GM19463 (cell line): Measurements from ENCODE around the gene NVL.
"Not testable (repeated sequence)": the region's sequence is repeated elsewhere in the genome, so short reads cannot be mapped to it uniquely, and the experiment has no call there.

Experiments used
- ATAC-seq: cut with Tn5 transposase; IDR thresholded peaks from one replicate; pipeline ENCODE4 v1.9.1; 2021; ENCODE audit warnings: mild to moderate bottlenecking, moderate library complexity; ENCODE audit not compliant: unreplicated experiment

The NVL gene

DNA sequence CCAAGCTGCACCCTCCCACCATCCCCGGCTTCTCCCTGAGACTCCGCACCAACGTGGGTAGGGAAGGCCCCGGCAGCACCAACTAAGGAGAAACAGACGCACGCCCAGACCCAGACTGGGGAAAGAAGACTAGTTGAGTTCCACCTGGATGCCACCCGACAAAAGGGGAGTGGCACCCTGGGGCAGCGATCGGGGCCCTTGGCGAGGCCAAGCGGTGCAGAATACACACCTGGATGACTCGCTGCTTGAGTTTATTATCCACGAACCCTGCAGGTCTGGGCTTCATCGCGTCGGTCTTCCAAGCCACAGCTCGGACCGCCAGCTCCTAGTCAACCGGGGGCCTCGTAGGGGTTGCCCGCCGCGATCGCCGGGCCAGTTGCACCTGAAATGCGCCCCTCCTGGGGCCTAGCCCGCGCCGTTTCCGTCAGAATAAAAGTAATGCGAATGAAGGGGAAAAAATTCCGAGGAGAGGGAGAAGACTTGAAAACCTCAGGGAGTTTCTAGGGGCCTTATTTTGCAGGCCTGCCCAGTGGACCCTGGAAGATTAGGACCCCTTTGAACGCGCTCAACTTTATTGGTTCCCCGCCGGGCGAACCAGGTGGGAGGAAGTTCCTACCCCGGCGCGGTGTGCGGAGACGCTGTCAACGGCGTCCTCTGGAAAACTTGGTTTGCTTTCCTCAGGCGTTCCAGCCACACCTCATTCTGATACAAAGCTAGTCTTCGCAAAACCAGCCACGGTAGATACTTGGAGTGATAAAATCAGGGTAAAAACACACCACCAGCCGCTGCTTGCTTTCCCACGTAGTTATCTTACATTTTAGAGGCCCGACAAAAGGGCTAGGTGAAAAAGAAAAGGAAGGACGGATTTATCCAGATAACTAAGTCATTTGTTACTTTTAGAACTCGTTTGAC lies at the start of gene NVL:
Gene NVL (minus strand): TSS at position 331 of the 912 bp plus-strand sequence. CDS start 45 bp downstream, at position 286.
- ATAC-seq, result peak; percentile 79

DNA sequence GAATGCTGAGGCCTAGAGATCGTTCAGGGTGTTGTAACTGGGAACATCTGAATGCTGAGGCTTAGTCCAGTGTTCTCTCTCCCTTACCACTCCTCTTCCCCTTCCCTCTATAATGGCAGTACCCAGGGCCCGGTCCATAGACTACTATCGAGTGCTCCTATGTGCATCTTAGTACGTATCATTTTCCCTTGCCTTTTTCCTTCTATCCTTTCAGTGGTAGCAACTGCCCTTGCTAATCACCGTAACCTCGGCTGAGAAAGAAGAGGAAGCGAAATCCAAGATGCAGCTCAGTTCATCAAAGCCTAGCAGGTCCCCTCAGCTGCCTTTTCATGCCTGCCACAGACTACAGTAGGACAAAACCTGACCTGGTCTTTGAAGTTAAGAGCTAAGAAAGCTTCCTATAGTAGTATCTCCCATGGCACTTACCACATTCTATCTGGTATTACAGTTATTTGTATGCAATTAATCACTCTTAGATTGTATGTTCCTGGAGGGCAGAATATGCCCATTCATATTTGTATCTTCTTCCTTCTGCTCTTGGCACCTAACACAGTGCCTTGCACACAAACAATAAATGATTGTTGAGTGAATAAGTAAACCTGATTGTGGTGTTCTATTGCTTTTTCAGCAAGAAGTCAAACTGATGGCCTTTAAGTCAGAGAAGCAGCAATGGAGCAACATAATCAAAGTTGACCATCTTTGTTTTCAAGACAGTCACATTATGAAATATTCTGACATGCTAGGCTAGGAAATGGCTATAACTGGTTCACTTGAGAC lies 49.1 kb upstream of the NVL start:
- ATAC-seq, result peak; percentile 38

DNA sequence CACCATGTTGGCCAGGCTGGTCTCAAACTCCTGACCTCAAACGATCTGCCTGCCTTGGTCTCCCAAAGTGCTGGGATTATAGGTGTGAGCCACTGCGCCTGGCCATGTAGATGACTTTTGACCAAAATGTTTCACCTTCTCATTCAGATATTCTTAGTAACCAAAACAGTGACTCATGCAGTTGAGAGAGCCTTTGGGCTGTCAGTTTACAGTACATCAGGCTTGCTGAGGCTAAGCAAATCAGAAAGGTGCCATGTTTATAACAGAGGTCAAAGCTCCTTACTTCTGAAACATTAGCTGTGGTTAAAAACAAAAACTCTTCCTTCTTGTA lies 47.7 kb upstream of the NVL start:
- peak; percentile 72 for ATAC-seq

DNA sequence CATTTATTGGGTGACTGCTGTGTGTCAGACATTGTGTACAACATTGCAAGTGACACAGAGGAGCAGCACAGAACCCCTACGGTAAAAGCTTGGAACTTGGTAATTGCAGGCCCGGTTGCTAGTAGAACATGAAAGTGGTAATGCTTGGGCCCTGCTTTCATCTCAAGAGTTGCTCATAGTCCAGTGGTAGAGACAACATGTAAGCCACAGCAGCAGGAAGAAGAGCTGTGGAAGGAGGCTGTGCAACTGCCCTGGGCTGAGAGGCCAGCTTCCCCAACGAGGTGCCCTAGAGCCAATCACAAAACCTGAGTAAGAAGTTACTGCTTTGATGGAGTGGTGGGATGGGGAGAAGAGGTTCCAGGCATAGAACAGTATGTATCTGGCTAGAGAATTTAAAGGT lies 45.1 kb upstream of the NVL start:
- no peak for ATAC-seq

DNA sequence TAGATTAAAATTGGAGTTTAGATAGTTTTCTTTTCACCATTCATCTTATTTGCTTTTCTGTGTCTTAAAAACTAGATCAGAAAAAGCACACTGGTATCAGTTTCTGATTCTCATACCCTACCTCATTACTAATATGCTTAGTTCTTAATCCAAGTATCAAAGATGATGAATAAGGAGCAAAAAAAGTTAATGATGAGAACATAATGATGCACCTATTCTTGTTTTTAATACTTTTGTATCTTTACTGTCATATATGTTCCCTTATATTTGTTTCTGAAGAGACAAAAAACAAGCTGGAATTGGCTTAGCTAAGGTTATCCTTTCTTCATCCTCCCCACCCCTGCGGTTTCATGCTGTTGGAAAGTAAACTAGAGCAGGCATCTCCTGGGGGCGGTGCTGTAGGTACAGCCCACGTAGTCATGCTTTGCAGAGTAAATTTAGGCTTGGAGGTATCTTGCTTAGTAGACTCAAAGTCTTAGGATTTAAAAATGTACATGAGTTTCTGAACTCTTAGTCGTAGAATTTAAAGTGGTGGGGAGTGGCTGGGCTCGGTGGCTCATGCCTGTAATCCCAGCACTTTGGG lies 43.1 kb upstream of the NVL start:
- ATAC-seq, result no peak

DNA sequence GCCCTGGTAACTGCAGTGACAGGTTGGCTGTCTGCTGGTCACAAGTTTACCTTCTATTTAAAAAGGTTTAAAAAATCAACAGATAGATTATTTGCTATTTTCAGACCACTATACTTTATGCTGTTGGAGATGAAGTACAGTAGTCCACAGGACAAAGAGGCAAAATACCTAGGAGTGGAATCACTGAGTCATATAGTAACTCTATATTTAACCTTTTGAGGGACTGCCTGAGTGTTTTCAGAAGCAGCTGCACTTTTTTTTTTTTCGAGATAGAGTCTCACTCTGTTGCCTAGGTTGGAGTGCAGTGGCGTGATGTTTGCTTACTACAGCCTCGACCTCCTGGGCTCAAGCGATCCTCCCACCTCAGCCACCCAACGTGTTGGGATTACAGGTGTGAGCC lies 38.4 kb upstream of the NVL start:
- peak; percentile 74 for ATAC-seq

DNA sequence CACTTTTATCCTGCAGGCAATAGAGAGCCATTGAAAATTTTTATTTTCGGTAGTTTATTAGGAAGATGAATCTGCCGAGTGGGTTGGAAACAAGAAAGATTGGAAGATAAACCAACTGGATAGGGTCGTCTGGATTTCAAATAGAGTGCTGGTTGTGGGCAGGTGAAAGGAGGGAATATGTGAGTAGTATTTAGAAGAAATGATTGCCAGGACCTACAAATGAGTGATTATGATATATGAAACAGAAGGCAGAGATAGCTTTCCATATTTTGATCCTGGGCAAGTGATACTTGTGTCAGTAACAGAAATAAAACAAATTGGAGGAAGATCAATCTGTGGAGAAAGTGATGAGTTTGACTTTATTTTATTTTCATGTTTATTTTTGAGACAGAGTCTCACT lies 29.2 kb upstream of the NVL start:
- no peak for ATAC-seq

DNA sequence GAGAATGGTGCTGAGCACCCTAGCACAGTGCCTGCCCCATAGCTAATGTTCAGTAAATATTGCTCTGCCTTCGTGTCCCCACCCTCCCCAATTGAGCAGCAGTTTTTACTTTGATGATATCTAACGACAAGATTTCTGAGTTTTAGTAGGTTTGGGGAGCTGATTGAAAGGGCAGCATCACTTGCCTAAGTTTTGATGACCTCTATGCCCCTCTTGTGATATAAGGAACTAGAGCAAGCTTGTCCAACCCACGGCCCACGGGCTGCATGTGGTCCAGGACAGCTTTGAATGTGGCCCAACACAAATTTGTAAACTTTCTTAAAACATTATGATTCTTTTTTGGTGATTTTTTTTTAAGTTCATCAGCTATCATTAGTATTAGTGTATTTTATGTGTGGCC lies 28.3 kb upstream of the NVL start:
- ATAC-seq, result no peak

DNA sequence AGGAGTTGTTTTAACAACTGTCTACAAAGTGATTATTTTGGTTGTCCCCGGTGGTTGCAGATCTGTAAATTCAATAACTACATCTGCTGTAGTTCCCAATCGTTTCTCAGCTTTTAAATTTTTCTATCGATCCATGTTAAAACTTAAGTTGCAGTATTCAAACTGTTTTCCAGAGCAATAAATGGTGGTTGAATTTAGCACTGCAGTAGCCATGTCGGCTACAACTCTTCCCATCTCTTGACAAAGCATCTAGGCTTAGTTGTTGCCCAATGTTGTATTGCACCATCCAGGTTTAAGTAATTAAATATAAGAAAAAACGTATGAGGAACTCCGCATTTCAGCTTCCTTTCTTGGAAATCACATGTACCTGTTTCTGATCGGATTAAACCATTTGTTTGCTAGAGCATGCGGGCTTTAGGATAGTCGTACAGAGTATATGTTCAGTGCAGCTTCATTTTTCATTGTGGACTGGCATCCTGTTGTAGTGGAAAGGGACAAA lies 27.7 kb upstream of the NVL start:
- ATAC-seq, result no peak

DNA sequence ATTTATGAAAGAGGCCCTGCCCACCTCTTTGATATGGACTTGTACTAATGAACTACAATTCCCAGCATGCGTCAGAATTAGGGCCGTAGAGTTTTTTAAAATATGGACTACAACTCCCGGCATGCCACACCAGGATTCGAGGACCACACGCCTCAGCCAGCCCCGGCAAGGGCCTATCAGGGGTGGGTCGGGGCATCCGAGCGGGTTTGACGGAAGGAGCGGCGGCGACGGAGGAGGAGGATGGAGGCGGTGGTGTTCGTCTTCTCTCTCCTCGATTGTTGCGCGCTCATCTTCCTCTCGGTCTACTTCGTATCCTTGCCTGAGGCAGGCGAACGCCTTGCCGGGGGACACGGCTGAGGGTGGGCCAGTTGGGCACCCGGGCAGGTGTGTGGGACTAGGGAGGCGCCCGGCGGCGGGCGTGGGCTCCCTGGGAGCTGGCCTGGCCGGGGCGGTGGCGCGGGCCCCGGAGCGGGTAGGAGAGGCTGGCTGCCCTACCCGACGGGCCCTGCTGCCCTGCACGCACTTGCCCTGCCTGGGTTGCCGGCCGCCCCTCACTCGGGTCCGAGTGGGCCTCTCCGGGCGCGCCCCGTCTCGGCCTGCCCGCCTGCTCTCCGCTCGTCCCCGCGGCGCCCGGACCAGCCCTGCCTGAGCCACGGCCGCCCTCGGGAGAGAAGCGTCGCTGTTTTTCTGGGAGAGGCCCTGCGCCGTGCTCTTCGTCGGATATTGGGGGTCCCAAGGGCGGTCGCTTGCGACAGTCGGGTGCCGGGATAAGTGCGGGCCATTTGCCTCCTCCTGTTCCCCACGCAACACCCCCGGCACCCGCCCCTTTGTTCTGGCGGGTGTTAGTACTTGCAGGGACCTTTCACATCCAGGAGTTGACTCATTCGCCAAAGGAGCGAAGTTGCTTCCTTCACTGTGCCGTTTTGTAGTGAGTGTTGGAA lies 27.0 kb upstream of the NVL start, which contains the start of gene CNIH4:
Gene CNIH4 (plus strand): TSS at position 195 of the 941 bp plus-strand sequence. CDS start 46 bp downstream, at position 241.
- peak; percentile 98 for ATAC-seq

DNA sequence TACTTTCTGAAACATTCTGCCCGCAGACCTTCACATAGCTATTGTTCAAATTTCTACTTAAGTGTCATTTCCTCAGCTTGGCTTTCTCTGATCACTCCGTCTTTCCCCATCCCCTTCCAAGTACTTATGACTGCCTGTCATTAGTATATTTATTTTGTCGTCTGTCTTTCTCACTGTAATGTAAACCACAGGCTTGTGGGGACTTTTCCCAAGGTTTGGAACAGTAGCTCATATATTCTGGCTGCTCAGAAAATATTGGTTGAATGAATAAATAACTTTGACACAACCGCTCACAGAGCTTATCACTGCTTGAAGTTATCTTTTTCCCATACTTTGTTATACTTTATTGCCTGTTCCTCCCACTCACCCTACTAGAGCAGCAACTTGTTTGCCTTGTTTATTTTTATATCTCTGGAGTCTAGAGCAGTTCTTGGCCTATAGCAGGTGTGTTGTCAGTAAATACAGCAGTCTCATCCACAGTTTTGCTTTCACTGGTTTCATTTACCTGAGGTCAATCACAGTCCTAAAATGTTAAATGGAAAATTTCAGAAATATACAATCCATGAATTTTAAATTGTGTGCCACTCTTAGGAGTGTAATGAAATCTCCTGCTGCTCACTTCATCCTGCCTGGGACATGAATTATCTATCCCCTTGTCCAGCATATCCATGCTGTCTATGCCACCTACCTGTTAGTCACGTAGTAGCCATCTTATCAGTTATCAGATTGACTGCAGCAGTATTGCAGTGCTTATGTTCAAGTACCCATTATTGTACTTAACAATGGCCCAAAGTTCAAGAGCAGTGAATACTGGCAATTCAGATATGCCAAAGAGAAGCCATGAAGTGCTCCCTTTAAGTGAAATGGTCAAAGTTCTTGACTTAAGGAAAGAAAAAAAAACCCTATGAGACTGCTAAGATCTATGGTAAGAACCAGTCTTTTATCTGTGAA lies 24.3 kb upstream of the NVL start:
- no peak for ATAC-seq

DNA sequence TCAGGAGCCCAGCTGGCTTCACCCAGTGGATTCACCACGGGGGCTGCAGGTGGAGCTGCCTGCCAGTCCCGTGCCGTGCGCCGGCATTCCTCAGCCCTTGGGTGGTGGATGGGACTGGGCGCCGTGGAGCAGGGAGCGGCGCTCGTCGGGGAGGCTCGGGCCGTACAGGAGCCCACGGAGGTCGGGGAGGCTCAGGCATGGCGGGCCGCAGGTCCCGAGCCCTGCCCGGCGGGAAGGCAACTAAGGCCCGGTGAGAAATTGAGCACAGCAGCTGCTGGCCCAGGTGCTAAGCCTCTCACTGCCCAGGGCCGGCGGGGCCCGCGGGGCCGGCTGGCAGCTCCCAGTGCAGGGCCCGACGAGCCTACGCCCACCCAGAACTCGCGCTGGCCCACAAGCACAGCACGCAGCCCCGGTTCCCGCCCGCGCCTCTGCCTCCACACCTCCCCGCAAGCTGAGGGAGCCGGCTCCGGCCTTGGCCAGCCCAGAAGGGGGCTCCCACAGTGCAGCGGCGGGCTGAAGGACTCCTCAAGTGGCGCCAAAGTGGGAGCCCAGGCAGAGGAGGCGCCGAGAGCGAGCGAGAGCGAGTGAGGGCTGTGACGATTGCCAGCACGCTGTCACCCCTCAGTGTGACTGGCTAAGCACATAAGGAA lies 22.6 kb upstream of the NVL start:
- not testable (repeated sequence) for ATAC-seq

DNA sequence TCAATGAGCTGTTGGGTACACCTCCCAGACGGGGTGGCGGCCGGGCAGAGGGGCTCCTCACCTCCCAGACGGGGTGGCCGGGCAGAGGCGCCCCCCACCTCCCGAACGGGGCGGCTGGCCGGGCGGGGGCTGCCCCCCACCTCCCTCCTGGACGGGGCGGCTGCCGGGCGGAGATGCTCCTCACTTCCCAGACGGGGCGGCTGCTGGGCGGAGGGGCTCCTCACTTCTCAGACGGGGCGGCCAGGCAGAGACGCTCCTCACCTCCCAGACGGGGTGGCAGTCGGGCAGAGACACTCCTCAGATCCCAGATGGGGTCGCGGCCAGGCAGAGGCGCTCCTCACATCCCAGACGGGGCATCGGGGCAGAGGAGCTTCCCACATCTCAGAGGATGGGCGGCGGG lies 19.7 kb upstream of the NVL start:
- ATAC-seq, result not testable (repeated sequence)

DNA sequence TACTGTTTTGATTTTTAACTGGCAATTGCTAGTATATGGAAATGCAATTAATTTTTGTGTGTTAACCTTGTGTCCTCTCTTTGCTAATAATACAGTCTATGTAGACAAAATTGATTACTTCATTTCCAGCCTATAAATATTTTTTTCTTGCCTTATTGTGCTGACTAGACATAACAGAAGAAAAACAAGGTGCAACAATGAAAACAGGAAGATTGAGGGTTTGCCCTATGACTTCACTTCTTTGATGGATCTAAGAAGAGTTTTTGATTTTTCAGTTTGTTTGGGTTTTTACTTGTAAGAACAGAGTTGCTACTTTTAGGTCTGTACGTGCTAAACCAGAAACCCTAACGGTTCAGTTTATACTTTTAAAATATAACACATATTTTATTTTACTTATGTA lies 18.2 kb upstream of the NVL start:
- no peak for ATAC-seq

DNA sequence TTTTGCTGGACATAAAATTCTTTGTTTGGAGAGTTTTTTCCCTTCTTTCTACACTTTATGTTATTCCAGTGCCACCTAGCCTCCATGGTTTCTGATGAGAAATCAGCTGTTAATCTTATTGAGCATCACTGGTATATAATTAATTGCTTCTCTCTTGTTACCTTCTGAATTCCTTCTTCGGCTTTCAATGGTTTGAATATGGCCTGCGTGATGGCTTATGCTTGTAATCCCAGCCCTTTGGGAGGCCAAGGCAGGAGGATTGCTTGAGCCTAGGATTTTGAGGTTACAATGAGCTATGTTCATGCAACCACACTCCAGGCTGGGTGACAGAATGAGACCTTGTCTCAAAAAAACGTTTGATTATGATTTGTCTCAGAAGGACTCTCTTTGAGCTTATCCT lies 13.7 kb upstream of the NVL start:
- no peak for ATAC-seq

DNA sequence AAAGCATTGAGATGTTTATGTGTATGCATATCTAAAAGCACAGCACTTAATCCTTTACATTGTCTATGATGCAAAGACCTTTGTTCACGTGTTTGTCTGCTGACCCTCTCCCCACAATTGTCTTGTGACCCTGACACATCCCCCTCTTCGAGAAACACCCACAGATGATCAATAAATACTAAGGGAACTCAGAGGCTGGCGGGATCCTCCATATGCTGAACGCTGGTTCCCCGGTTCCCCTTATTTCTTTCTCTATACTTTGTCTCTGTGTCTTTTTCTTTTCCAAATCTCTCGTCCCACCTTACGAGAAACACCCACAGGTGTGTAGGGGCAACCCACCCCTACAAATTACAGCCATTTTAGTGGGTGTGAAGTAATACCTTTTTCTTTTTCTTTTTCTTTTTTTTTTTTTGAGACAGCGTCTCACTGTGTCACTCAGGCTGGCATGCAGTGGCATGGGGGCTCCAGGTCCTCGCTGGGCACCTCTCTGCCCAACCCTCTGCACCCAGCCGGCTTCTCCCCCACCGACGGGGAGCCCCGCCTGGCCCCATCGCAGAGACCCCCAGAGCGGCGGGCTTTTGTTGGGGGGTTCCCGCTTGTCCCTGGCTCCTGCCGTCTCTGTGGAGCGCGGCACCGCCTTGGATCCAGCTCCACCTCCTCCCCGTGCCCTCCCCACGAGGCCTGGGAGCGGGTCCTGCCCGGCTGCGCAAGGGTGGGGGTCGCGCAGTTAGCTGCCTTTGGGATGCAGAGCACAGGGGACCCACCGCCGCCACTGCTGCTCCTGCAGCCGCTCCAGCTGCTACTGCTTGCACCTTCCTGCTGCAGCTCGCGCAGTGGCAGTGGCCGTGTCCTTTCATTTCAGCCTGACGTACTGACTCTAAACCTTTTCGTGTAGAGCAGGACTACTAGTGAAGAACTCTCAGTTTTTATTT lies 10.7 kb upstream of the NVL start:
- ATAC-seq, result peak; percentile 70

DNA sequence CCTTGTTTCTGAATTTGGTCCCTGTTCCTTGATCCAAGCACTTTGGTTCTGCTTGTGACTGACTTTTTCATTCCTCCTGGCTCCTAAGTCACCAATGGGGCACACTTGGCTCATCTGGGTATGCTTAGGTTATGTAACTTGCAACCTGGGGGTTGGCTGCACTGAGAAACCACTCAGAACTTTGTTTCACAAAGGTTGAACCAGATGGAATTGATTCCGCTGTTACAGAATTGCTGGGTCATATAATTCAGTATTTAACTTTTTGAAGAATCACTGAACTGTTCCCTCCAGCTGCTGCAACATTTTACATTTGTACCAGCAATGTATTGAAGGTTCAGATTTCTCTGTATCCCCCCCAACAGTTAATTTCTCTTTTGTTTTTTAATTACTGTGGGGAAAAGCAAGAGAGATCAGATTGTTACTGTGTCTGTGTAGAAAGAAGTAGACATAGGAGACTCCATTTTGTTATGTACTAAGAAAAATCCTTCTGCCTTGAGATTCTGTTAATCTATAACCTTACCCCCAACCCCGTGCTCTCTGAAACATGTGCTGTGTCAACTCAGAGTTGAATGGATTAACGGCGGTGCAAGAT lies 9.6 kb upstream of the NVL start:
- ATAC-seq, result no peak
